ENCODE data around the gene MSRB2.
"Not testable (repeated sequence)": the region's sequence is repeated elsewhere in the genome, so short reads cannot be mapped to it uniquely, and the experiment has no call there.

The MSRB2 gene

GRCh38 chr10:23063045-23063972, 32.1 kb upstream of the MSRB2 start:
- peaks cover 7% of the 10 kb centered on the region for H3K9me3 Mint-ChIP-seq
- peak overlapping the region; percentile 54 to 93 (median 83) for H3K27ac Mint-ChIP-seq
- no peaks in the 10 kb centered on the region for H3K36me3 Mint-ChIP-seq (ENCODE audit: low read depth)
- H3K4me1 Mint-ChIP-seq, result peaks cover 58% of the 10 kb centered on the region
- TF ChIP-seq CTCF (IDR thresholded peaks at IDR 0.05; ENCODE audit: unreplicated experiment in 3 of 3), result no peak
- peaks cover 8% of the 10 kb centered on the region for H3K27me3 Mint-ChIP-seq (ENCODE audit: low read depth)
- peak overlapping the region in 2 of 3 experiments; percentile 31 to 78 for H3K4me3 Mint-ChIP-seq

DNA sequence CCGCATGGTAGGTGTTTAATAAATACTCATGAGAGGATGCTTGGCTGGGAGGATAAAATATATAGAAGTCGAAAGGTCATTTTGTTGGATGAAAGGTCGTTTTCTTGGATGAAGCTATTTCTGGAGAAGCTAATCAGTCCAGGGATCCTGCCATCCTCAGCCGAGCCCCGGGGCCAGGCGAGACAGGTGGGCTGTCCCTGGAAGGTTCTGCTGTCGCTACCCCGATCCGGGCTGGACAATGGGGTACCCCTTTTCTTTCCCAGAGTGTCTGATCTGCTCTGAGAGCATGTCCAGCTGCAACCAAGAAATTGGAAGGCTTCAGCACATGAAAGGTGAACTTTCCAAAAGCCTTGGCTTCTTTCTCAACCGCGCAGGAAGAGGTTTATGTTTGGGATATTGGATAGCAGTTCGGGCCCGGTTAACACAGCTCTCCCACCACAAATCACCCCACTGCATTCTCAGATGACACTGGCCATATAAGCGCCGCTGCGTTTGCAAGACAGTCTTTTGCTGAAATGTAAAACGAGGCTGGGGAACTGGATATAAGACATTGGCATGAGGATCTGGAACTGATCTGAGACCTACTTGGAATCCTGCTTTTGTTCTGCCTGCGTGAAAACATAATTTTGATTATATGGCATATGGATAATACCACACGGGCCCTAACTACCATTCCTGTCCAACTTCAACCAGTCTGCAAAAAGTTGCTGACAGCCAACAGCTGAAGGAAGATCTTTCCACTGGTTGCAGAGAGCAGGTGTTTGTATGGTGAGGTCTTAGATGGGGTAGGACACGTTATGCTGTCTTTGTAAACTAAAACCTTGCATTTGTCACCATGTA, 31.2 kb upstream of the MSRB2 start:
- H3K27ac Mint-ChIP-seq, result peak overlapping the region; percentile 54 to 93 (median 83)
- H3K4me3 Mint-ChIP-seq, result peak overlapping the region in 2 of 3 experiments; percentile 31 to 78
- peaks cover 17% of the 10 kb centered on the region for H3K27me3 Mint-ChIP-seq (ENCODE audit: low read depth)
- H3K4me1 Mint-ChIP-seq, result peaks cover 57% of the 10 kb centered on the region
- no peaks in the 10 kb centered on the region for H3K36me3 Mint-ChIP-seq (ENCODE audit: low read depth)
- H3K9me3 Mint-ChIP-seq, result peaks cover 4% of the 10 kb centered on the region
- TF ChIP-seq CTCF (IDR thresholded peaks at IDR 0.05; ENCODE audit: unreplicated experiment in 3 of 3), result no peak

GRCh38 chr10:23064813-23065114, 30.6 kb upstream of the MSRB2 start:
- peaks cover 63% of the 10 kb centered on the region for H3K4me1 Mint-ChIP-seq
- not testable (repeated sequence) for H3K9me3 Mint-ChIP-seq; H3K36me3 Mint-ChIP-seq (ENCODE audit: low read depth)

DNA sequence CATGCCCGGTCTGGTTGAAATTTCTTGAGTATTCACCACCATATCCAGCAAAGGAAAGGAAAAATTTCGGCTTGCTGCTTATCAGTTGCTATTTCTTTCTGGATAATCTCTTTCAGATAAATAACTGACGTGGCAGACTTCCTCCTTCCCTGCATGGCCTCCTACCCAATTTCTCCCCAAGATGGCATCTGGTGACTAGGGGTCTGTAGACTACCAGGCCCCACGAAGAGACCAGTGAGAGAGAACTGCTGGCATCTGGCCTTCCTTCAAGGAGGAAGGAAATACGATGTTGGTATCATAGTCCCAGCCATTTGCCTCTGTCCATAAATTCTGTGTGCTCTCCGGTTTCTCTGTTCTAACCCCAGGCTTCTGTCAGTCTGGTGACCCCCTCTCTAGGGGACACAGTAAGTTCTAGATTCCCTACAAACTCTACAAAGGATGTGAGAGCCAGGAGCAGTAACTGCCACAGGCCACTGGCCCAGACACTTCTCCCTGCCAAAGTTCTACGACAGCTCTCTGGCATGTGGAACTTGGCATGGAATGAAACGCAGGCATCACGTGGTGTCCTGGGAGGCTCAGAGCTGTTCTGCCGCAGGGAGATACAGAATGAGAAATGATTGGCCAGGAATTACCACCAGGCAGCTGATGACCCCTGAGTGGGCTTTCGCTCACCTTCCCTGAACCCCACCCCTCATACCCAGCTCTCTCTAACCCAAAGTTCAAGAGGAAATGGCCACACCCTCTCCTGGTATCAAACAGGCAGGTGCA, 30.0 kb upstream of the MSRB2 start:
- H3K36me3 Mint-ChIP-seq (ENCODE audit: low read depth), result no peaks in the 10 kb centered on the region
- TF ChIP-seq CTCF (IDR thresholded peaks at IDR 0.05; ENCODE audit: unreplicated experiment in 3 of 3), result no peak
- H3K9me3 Mint-ChIP-seq, result no peaks in the 10 kb centered on the region
- peak overlapping the region; percentile 54 to 96 (median 93) for H3K27ac Mint-ChIP-seq
- H3K4me1 Mint-ChIP-seq, result peaks cover 67% of the 10 kb centered on the region
- peak overlapping the region in 2 of 3 experiments; percentile 29 to 75 for H3K4me3 Mint-ChIP-seq
- H3K27me3 Mint-ChIP-seq (ENCODE audit: low read depth), result peaks cover 21% of the 10 kb centered on the region

More at GRCh38 chr10:23064813-23065114, 30.6 kb upstream of the MSRB2 start:
- Mint-ChIP-seq H3K4me3 (peak overlapping the region in 2 of 3 experiments; percentile 4 to 78), H3K27me3 (ENCODE audit: low read depth) (peaks cover 21% of the 10 kb centered on the region), H3K27ac (peak overlapping the region; percentile 54 to 96 (median 93))

- Mint-ChIP-seq H3K4me1 (peaks cover 65% of the 10 kb centered on the region), H3K27me3 (ENCODE audit: low read depth) (peaks cover 21% of the 10 kb centered on the region), H3K36me3 (ENCODE audit: low read depth) (no peaks in the 10 kb centered on the region), H3K27ac (peak overlapping the region in 1 of 3 experiments; percentile 41), H3K9me3 (no peaks in the 10 kb centered on the region), H3K4me3 (peak overlapping the region in 2 of 3 experiments; percentile 44 to 61)
- TF ChIP-seq CTCF (IDR thresholded peaks at IDR 0.05; ENCODE audit: unreplicated experiment in 3 of 3), result no peak
These were observed 28.0 kb upstream of the MSRB2 start for GRCh38 chr10:23067337-23067736.
